ENCODE results near the gene PDXK.

PDXK gene

DNA sequence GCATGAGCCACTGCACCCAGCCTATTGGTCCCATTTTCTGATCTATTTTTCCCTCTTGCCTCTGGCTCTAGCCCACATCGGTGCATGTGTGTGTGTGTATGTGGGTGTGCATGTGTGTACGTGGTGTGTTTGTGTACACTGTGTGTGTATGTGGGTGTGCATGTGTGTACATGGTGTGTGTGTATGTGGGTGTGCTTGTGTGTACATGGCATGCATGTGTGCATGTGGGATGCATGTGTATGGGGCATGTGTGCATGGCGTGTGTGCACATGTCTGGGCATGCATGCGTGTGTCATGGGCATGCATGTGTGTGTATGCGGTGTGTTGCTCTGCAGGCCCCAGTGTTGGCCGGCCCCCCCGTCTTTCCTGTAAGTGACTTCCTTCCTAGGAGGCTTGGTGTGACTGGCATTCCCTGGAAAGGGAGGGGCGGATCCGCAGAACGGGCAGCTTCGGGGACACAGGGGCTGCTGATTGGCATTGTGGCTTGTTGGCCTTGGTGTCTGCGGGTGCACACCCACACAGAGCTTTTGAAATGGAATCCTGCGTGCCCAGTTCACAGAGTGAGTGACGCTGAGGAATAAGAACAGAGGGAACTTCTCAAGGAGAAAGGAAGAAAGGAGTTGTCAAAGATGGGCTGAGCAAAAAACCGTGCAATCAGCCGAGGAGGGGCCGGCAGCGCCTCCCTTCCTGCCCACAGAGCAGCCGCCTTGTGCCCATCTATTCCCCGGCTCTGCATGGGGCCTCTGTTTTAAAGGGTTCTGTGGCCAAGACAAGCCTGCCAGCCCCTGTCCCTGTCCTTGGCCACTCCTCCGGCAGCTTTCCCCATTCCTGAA, 8.0 kb downstream of the PDXK start:
- peak overlapping the region; percentile 88 for H3K4me3 Mint-ChIP-seq
- peak overlapping the region; percentile 90 for H3K27ac Mint-ChIP-seq
- no peak for ATAC-seq (ENCODE audit: low read depth)
- DNase-seq (ENCODE audit: low spot score in 2 of 2) = no peak
- H3K9me3 Mint-ChIP-seq = no peaks in the 10 kb centered on the region
- H3K4me1 Mint-ChIP-seq = peaks cover 44% of the 10 kb centered on the region
- H3K36me3 Mint-ChIP-seq = no peaks in the 10 kb centered on the region
- H3K27me3 Mint-ChIP-seq = no peaks in the 10 kb centered on the region

DNA sequence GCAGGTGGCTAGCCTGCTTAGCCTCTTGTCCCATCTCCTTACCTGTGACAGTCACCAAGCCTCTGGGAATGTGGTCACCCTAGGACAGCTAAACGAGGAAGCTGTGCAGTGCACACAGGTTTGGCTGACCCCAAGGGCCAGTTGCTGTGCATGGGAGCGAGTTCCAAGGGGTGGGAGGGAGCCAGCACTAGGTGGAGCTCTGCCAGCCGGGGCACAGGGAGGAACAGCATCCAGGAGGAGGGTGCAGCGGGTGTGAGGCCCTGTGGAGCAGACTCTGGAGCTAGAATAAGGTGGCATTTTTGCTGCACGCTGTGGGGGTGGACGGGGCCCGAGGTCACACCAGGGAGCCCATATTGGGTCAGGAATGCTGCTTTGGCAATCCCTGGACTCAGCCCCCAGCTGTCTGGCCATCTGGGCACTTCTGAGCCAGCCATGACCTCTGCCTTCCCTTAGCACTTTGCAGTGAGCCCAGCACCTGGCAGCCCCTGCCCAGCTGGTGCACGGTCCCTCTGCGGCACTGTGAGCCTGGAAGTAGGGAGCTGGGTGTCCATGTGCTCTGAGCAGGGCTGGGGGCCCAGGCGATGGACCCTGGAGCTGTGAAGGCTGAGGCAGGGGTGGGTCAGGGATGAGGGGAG, 8.7 kb downstream of the PDXK start:
- Mint-ChIP-seq H3K36me3 (no peaks in the 10 kb centered on the region), H3K9me3 (no peaks in the 10 kb centered on the region), H3K27ac (peak overlapping the region; percentile 90), H3K4me3 (peak overlapping the region; percentile 88), H3K27me3 (no peaks in the 10 kb centered on the region), H3K4me1 (peaks cover 41% of the 10 kb centered on the region)
- DNase-seq (ENCODE audit: low spot score in 2 of 2) (no peak), ATAC-seq (ENCODE audit: low read depth) (no peak)

DNA sequence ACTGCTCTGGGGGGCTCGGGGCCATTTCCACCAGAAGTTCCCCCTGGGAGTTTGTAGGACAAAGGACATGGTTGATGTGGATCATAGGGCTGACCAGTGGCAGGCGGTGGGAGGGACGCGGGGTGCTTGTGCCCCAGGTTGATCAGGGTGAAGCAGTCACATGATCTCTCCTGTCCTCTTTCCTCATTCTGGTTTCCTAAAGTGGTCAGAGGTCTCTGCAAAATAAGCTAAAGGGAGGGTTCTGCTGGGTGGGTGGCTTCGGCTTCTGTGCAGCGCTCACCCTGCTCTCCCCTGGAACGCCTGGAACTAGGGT, 9.2 kb downstream of the PDXK start:
- ATAC-seq (ENCODE audit: low read depth) = no peak
- Mint-ChIP-seq H3K27ac (peak overlapping the region; percentile 90), H3K4me3 (peak overlapping the region; percentile 88), H3K9me3 (no peaks in the 10 kb centered on the region), H3K27me3 (no peaks in the 10 kb centered on the region), H3K4me1 (peaks cover 41% of the 10 kb centered on the region), H3K36me3 (no peaks in the 10 kb centered on the region)
- no peak for DNase-seq (ENCODE audit: low spot score in 2 of 2)

DNA sequence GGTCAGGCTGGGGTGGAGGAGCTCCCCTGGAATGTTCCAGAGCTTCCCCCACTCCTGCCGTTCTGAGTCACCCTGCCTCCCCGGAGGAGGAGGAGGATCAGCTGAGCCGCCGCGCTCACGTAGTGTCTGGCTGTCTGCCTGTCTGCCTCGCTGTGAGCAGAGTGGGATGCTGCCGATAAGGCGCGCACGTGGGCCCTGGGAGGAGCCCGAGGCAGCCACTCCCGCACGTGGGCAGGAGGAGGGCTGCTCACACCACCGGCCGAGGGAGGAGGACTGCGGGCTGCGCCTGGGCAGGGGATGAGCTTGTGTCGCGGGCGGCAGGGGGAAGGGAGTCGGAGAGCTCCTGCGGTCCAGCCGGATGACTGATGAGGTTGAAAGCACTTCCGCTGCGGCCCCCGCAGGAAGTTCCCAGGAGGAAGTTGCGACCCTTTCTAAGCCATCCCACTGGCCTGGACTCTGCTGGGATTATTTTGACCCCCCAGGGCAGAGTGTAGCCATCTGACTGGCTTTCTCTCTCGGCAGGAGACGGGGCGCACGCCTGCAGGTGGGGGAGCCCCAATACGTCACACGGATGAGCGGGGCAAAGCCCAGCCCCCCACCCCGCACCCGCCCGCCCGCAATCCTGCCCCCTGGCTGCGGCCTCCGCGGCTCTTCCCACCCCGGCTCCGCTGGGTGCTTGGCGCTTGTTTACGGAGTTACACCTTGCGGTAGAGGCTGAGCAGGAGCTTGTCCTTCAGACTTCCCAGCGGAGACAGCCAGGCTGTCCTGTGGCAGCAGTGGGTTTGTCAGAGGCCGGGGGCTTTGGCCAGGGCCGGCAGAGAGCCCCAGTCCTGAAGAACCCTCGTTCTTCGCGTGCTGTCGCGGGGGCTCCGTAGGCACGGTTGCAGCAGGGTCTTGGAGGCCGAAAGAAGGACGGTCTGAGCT, 9.8 kb downstream of the PDXK start:
- Mint-ChIP-seq H3K4me3 (peak overlapping the region; percentile 88), H3K27me3 (no peaks in the 10 kb centered on the region), H3K4me1 (peaks cover 45% of the 10 kb centered on the region)

DNA sequence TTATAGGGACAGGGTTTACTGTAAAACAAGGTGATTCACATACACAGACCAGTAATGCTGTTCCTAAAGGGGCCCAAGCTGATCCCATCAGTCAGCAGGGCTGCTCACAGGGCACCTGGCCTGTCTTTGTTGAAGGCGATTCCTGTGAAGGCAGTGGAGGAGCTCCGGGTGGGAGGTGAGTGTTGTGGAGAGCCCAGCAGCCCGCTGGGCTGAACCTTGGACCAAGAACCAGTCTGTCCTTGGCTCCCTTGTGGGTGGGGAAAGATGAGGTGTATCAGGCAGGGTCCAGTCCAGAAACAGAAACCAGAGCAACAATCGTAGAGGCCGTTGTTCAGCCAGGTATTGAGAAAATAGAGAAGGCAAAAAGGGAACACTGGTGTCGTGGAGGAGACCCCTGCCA, 12.5 kb downstream of the PDXK start:
- Mint-ChIP-seq H3K9me3 (no peaks in the 10 kb centered on the region), H3K27ac (no peak overlapping the region), H3K4me1 (peaks cover 36% of the 10 kb centered on the region), H3K36me3 (no peaks in the 10 kb centered on the region), H3K4me3 (no peak overlapping the region), H3K27me3 (no peaks in the 10 kb centered on the region)
- ATAC-seq (ENCODE audit: low read depth) (no peak), DNase-seq (ENCODE audit: low spot score in 2 of 2) (no peak)

More for the DNA sequence above, 9.8 kb downstream of the PDXK start:
- ATAC-seq (ENCODE audit: low read depth) (peak; percentile 66), DNase-seq (ENCODE audit: low spot score in 2 of 2) (peak; percentile 44 to 68)
- Mint-ChIP-seq H3K9me3 (no peaks in the 10 kb centered on the region), H3K27ac (peak overlapping the region; percentile 90), H3K36me3 (no peaks in the 10 kb centered on the region)

DNA sequence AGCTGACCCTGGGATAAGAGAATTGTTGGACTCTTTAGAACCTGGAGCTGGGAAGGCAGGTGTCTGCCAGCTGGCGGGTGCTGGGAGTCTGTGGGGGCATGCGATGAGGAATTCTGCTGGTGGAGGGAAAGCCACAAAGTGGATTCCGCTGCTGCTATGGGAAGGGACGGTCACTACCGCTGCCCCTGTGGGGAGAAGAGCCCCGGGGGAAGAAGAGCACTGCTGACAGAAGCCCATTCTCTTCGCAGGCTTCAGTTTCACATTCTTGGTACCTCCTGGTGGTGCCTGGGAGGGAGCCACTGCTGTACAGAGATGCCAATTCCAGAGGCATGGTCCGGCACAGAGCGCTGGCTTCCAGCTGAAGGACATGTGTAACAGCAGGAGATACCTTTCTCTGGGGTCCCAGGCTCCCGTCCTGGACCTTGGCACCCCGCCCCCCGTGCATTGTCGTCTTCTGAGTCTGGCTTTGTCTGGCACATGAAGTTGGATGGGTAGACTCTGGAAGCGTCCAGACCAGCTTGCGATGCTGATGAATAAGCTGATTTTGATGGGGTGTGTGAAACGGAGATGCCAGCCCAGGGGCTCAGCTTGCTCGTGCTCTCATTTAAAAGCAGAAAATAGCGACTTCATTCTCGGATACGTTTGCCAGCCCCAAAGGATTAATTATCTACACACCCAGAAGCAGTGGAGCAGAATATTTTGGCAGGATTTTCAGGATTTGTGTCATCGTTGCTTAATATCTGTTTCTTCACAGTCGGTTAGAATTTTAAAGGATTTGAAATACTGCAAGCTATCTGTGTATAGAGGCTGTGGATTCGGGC, 13.2 kb downstream of the PDXK start:
- Mint-ChIP-seq H3K4me3 (no peak overlapping the region), H3K4me1 (peaks cover 31% of the 10 kb centered on the region), H3K36me3 (no peaks in the 10 kb centered on the region), H3K27ac (no peak overlapping the region), H3K27me3 (no peaks in the 10 kb centered on the region), H3K9me3 (no peaks in the 10 kb centered on the region)
- ATAC-seq (ENCODE audit: low read depth) = no peak
- no peak for DNase-seq (ENCODE audit: low spot score in 2 of 2)

DNA sequence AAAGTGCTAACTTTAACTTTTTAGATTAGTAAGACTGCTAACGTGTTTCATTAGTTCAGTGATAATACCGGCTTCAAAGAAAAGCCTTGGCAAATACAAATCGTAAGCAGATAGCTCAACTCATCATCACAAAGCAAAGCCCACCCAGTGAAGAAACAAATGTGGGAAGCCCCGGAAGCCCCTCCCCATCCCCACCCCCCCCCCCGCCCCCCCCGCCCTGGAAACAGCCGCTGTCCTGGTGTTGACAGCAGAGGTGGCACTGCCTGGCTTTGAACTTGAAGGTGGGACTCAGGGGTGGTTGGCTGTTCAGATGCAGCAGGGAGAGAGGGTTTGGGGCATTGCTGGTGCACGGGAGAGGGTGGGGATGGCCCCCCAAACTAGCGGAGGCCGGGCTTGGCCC, 14.1 kb downstream of the PDXK start:
- no peak for ATAC-seq (ENCODE audit: low read depth)
- H3K4me1 Mint-ChIP-seq = peaks cover 23% of the 10 kb centered on the region
- H3K9me3 Mint-ChIP-seq = no peaks in the 10 kb centered on the region
- no peak for DNase-seq (ENCODE audit: low spot score in 2 of 2)
- H3K27me3 Mint-ChIP-seq = no peaks in the 10 kb centered on the region
- no peak overlapping the region for H3K4me3 Mint-ChIP-seq
- H3K27ac Mint-ChIP-seq = no peak overlapping the region
- peaks cover 2% of the 10 kb centered on the region for H3K36me3 Mint-ChIP-seq

DNA sequence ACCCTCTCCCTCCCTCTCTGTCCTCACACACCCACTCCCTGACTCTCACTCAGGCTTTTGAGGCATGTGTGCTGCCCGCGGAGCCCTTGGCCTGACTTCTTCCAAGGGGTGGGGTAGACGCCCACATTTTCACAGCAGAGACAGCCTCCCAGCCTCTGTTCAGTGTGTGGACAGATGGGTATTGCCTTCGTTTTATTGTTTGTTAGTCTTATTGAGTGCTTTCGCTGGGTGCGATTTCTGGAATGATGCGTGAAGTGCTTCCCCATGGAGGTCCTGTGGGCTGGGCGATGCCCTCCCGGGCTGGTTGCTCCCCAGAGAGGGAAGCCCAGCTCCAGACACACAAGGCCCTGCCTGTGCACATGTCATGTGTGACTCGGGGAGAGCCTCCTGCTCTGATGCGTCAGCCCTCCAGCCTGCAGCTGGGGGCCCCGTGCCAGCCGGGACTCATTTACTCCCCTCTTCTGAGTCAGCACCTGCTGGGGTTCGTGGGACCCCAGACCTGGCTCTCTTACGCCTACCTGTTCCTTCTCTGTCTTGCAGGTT, 14.7 kb downstream of the PDXK start:
- H3K27me3 Mint-ChIP-seq = no peaks in the 10 kb centered on the region
- no peak overlapping the region for H3K4me3 Mint-ChIP-seq
- H3K9me3 Mint-ChIP-seq = no peaks in the 10 kb centered on the region
- DNase-seq (ENCODE audit: low spot score in 2 of 2) (no peak), ATAC-seq (ENCODE audit: low read depth) (no peak)
- H3K4me1 Mint-ChIP-seq = peaks cover 18% of the 10 kb centered on the region
- H3K36me3 Mint-ChIP-seq = peaks cover 2% of the 10 kb centered on the region
- no peak overlapping the region for H3K27ac Mint-ChIP-seq

DNA sequence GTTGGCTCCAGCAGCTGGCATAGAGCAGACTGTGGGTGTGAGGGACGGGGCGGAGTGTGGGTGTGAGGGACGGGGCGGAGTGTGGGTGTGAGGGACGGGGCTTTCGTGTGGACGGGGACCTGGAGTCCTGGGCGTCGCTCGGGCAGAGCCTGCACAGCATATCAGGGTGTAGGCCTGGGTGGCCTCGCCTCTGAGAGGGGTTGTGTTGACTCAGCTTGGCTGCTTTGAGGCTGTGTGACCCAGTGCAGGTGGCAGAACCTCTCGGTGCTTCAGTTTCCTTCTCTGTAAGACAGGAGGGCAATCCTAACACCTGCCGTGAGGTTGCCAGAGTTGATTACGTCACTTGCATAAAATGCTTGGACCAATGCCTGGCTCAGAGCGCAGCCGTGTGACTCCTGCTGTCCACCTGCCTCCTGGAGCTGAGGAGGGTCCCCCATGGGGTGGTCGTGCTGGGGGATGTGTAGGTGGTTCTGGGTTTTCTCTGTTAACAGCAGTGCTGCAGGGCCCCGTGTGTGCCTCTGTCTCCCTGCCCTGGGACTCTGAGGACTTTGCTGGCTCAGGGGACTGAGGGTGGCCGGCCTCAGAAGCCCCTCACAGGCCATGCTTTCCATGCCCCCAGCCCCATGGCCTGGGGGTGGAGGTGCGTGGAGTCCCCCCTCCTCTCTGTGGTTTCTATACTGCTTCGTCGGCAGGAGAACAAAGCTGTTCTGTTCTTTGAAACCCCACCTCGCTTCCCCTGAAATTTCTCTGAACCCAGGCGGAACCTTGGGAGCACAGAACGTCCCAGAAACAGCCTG, 15.4 kb downstream of the PDXK start:
- no peak for DNase-seq (ENCODE audit: low spot score in 2 of 2)
- no peaks in the 10 kb centered on the region for H3K9me3 Mint-ChIP-seq
- no peaks in the 10 kb centered on the region for H3K27me3 Mint-ChIP-seq
- H3K27ac Mint-ChIP-seq = no peak overlapping the region
- peaks cover 13% of the 10 kb centered on the region for H3K4me1 Mint-ChIP-seq
- ATAC-seq (ENCODE audit: low read depth) = no peak
- no peak overlapping the region for H3K4me3 Mint-ChIP-seq
- H3K36me3 Mint-ChIP-seq = peaks cover 2% of the 10 kb centered on the region

DNA sequence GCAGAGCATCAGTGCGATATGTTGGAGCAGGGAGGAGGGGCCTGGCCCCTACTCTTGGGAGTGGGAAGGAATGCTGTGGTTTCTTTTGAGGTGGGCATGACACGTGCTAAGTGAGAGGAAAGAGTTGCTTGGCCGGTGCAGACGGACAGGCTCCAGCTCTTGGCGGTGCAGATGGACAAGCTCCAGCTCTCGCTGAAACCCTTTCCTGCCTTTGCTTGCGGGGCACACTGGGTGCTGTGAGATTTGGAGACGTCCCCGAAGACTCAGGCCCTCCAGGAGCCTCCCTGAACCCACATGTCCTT, 15.9 kb downstream of the PDXK start:
- peaks cover 2% of the 10 kb centered on the region for H3K36me3 Mint-ChIP-seq
- no peaks in the 10 kb centered on the region for H3K27me3 Mint-ChIP-seq
- no peak overlapping the region for H3K4me3 Mint-ChIP-seq
- peaks cover 13% of the 10 kb centered on the region for H3K4me1 Mint-ChIP-seq
- no peak for DNase-seq (ENCODE audit: low spot score in 2 of 2)
- no peak overlapping the region for H3K27ac Mint-ChIP-seq
- ATAC-seq (ENCODE audit: low read depth) = no peak
- H3K9me3 Mint-ChIP-seq = no peaks in the 10 kb centered on the region

DNA sequence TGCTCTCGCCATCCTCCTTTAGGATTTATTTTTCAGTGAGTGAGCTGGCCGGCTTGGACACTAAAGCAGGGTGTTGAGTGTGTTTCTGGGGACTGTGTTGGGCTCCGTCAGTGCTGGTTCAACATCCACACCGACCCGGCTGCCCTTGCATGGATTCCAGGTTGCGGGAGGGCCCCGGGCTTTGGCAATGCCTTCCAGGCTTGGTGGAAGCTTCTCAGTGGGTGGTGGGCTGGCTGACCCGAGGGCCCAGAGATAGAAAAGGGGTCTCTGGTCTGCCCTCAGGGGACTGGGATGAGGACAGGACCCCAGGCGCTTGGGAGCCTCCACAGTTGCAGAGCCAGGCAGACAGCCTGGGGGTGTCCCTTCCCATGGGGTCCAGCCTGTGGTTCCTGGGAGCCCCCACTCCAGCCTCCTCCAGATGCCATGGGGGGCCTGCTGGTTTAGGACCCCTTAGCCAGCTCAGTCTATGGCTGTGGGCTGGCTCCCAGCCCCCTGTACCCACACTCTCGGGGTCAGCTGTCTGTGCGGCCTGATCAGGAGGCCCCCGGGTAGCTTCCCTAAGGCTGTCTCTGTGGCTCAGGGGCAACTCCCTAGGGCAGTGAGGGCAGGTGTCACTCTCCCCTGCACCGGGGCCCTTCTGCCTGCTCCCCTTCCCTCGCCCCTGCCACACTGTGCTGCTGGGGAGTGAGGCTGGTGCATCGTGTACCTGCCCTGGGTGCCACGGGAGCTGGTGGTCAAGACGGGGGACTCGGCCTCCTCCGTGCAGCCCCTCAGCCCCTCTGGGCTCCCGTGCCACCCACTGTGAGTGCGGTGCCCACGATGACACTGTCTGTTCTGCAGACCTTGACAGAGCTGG, 16.5 kb downstream of the PDXK start:
- Mint-ChIP-seq H3K36me3 (peaks cover 2% of the 10 kb centered on the region), H3K4me3 (no peak overlapping the region), H3K9me3 (no peaks in the 10 kb centered on the region), H3K4me1 (peaks cover 13% of the 10 kb centered on the region), H3K27me3 (no peaks in the 10 kb centered on the region), H3K27ac (no peak overlapping the region)
- DNase-seq (ENCODE audit: low spot score in 2 of 2) (no peak), ATAC-seq (ENCODE audit: low read depth) (no peak)

DNA sequence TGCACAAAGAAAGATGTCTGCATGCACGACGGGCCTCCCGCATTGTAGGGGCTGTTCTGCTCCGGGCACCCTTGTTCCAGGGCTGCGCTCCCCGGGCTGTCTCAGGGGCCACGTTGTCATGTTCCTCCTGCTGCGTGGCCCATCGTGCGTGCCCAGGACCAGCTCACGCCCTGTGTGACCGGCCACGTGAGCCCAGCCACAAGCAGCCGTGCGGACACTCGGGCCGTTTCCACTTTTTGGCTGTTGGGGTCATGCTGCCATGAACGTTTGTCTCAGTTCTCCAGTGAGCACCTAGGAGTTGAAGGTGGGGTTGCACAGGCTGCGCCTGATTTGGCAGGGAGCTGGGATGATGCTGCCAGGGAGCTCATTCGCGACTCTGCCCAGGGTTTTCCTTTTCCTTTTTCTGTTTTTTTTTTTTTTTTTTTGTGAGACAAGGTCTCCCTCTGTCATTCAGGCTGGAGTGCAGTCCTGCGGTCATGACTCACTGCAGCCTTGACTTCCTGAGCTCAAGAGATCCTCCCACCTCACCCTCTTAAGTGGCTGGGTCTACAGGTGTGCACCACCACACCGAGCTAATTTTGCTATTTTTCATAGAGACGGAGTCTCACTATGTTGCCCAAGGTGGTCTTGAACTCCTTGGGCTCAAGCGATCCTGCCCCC, 17.4 kb downstream of the PDXK start:
- Mint-ChIP-seq H3K4me1 (peaks cover 17% of the 10 kb centered on the region), H3K27ac (no peak overlapping the region), H3K36me3 (peaks cover 4% of the 10 kb centered on the region), H3K9me3 (no peaks in the 10 kb centered on the region), H3K4me3 (no peak overlapping the region), H3K27me3 (no peaks in the 10 kb centered on the region)
- ATAC-seq (ENCODE audit: low read depth) (no peak), DNase-seq (ENCODE audit: low spot score in 2 of 2) (no peak)

Data from memory B cell (primary cell).